Epithelial cell of proximal tubule (primary cell): Measurements from ENCODE around the gene AIF1. TPM values are rescaled to one million over a fixed set of nuclear protein-coding genes. Genes with fewer than 3 reads are reported as not detected.

Experiments
- DNase-seq: peaks from one replicate; pipeline ENCODE4 v3.0.0-alpha.2; 2011; ENCODE audit warnings: low read depth
- H3K4me3 ChIP-seq: 2 replicates; pipeline ENCODE4 v1.5.1; 2011; ENCODE audit warnings: low read depth, mild to moderate bottlenecking, low read length
- CTCF ChIP-seq: conservative IDR thresholded peaks from 2 replicates; pipeline ENCODE4 v1.5.1; 2012; ENCODE audit warnings: low read depth, mild to moderate bottlenecking, low read length
- total RNA-seq: library from RNA; depleted of rRNA; stranded (reverse); fragments of >200 nt; gene quantifications from 2 replicates; pipeline ENCODE4 v1.2.3, GENCODE V29; 2015

Gene AIF1
- total RNA-seq, 1 donor from 2014 or later, result not detected

GRCh38 chr6:31636698-31637596 is 21.9 kb downstream of the AIF1 start:
- DNase-seq, result no peak
- no peak overlapping the region for H3K4me3 ChIP-seq
- TF ChIP-seq CTCF, result no peak

DNA sequence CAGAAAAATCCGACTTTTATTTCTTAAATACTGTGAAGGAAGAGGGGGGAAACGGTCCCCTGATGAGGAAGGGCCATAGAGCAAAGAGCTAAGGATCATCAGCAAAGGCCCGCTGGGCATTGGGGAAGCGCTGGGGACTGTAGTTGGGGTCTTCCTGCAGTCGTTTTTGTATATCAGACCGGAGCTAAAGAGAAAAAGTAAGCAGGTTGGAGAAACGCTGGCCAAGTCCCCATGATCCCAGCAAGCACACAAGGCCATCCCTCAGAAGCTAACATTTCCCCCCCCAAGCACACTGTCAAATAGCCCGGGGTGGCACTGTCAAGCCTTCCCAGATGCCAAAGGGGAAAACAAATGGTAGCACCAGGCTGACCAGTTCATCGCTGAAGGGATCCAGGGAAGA is 24.0 kb downstream of the AIF1 start:
- no peak for DNase-seq
- no peak for TF ChIP-seq CTCF

GRCh38 chr6:31639449-31639861 is 24.4 kb downstream of the AIF1 start:
- H3K4me3 ChIP-seq, result no peak overlapping the region
- TF ChIP-seq CTCF, result no peak
- DNase-seq, result no peak

More for the DNA sequence above, 24.0 kb downstream of the AIF1 start:
- no peak overlapping the region for H3K4me3 ChIP-seq

DNA sequence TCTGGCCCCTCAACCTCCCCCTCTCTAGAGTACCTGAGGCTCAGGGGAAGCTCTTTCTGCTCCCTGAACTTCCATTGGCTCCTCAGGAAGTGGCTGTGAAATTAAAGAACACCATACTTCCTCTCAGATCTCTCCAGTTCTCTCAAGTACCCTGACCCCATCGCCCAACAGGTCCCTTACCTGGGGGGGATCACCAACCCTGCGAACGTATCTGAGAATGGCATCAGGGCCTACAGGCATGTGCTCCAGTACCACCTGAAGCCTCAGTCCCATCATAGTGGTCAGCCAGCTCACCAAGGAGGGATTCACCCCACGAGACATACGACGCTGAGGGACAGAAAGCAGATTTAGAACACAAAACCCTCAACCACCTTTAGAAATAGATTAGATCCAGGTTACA is 25.6 kb downstream of the AIF1 start:
- no peak for TF ChIP-seq CTCF
- DNase-seq, result no peak
- no peak overlapping the region for H3K4me3 ChIP-seq

DNA sequence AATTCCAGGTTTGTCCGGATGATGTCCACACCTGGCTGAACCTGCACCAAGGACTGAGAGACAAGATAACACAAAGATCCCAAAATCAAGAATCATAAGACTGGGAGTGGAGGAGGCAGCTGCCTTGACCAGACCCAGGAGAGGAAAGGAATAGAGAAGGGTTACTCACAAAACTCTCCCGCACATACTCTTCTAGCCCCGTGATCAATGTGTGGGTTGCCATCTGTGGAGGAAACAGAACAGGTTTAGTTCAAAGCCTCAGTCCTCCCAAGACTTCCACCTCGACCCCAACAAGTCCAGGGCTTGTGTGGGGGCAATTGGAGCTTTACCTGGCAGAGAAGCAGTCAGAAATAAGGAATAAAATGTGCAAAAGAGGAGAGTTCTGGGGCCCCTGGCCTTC is 26.3 kb downstream of the AIF1 start:
- no peak overlapping the region for H3K4me3 ChIP-seq
- no peak for DNase-seq
- no peak for TF ChIP-seq CTCF

GRCh38 chr6:31642798-31643570 is 27.9 kb downstream of the AIF1 start:
- TF ChIP-seq CTCF, result no peak
- no peak overlapping the region for H3K4me3 ChIP-seq
- no peak for DNase-seq
